ENCODE data around the gene DCUN1D4. TPM values are rescaled to one million over a fixed set of nuclear protein-coding genes. Genes with fewer than 3 reads are reported as not detected.

The DCUN1D4 gene
- total RNA-seq, 1 experiment from 2014 or later, result 34.3 TPM

DNA sequence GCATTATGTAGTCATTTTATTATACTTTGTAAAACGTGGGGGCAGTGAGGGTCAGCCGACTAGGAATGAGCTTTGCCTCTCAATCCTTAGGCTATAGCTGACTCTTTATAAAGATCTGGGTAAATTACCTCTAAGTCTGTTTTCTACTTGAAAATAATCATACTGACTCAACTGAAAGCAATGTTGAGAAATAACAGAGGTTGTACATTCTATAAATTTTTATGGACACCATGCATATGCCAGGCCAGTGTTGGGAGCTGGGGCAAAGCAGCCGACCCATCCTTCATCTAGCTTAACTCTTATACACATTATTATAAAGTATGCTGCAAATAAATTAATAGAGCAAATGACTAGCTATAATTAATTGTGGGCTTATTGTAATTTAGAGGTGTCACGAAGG is 2.2 kb upstream of the DCUN1D4 start:
- H3K4me1 Mint-ChIP-seq, result peaks cover 18% of the 10 kb centered on the region
- H3K9me3 Mint-ChIP-seq, result no peaks in the 10 kb centered on the region
- DNase-seq (ENCODE audit: low spot score), result no peak
- ATAC-seq, result no peak
- ChIA-PET POLR2A (interaction anchor here (0.6 kb wide), 1 partner anchor 13 kb away, joined by 3 read pairs; no protein-coding TSS in a partner anchor), CTCF (interaction anchor here (0.8 kb wide), 1 partner anchor 10 kb away, joined by 3 read pairs; no protein-coding TSS in a partner anchor)
- H3K36me3 Mint-ChIP-seq, result no peaks in the 10 kb centered on the region
- no peak overlapping the region for H3K4me3 Mint-ChIP-seq
- H3K27me3 Mint-ChIP-seq (ENCODE audit: low read depth), result peaks cover 41% of the 10 kb centered on the region
- TF ChIP-seq ZNF121 (CRISPR knock-in tag; IDR thresholded peaks at IDR 0.05), result no peak
- no peak for TF ChIP-seq IRF2 (CRISPR knock-in tag; IDR thresholded peaks at IDR 0.05; ENCODE audit: borderline replicate concordance, low read depth)
- TF ChIP-seq, protein P1, sequence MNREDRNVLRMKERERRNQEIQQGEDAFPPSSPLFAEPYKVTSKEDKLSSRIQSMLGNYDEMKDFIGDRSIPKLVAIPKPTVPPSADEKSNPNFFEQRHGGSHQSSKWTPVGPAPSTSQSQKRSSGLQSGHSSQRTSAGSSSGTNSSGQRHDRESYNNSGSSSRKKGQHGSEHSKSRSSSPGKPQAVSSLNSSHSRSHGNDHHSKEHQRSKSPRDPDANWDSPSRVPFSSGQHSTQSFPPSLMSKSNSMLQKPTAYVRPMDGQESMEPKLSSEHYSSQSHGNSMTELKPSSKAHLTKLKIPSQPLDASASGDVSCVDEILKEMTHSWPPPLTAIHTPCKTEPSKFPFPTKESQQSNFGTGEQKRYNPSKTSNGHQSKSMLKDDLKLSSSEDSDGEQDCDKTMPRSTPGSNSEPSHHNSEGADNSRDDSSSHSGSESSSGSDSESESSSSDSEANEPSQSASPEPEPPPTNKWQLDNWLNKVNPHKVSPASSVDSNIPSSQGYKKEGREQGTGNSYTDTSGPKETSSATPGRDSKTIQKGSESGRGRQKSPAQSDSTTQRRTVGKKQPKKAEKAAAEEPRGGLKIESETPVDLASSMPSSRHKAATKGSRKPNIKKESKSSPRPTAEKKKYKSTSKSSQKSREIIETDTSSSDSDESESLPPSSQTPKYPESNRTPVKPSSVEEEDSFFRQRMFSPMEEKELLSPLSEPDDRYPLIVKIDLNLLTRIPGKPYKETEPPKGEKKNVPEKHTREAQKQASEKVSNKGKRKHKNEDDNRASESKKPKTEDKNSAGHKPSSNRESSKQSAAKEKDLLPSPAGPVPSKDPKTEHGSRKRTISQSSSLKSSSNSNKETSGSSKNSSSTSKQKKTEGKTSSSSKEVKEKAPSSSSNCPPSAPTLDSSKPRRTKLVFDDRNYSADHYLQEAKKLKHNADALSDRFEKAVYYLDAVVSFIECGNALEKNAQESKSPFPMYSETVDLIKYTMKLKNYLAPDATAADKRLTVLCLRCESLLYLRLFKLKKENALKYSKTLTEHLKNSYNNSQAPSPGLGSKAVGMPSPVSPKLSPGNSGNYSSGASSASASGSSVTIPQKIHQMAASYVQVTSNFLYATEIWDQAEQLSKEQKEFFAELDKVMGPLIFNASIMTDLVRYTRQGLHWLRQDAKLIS (CRISPR knock-in tag; IDR thresholded peaks at IDR 0.05; ENCODE audit: borderline replicate concordance), result no peak
- TF ChIP-seq, protein P2, sequence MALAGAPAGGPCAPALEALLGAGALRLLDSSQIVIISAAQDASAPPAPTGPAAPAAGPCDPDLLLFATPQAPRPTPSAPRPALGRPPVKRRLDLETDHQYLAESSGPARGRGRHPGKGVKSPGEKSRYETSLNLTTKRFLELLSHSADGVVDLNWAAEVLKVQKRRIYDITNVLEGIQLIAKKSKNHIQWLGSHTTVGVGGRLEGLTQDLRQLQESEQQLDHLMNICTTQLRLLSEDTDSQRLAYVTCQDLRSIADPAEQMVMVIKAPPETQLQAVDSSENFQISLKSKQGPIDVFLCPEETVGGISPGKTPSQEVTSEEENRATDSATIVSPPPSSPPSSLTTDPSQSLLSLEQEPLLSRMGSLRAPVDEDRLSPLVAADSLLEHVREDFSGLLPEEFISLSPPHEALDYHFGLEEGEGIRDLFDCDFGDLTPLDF (CRISPR knock-in tag; IDR thresholded peaks at IDR 0.05), result no peak
- TF ChIP-seq NR2C2 (CRISPR knock-in tag; IDR thresholded peaks at IDR 0.05), result no peak
- TF ChIP-seq, protein P3, sequence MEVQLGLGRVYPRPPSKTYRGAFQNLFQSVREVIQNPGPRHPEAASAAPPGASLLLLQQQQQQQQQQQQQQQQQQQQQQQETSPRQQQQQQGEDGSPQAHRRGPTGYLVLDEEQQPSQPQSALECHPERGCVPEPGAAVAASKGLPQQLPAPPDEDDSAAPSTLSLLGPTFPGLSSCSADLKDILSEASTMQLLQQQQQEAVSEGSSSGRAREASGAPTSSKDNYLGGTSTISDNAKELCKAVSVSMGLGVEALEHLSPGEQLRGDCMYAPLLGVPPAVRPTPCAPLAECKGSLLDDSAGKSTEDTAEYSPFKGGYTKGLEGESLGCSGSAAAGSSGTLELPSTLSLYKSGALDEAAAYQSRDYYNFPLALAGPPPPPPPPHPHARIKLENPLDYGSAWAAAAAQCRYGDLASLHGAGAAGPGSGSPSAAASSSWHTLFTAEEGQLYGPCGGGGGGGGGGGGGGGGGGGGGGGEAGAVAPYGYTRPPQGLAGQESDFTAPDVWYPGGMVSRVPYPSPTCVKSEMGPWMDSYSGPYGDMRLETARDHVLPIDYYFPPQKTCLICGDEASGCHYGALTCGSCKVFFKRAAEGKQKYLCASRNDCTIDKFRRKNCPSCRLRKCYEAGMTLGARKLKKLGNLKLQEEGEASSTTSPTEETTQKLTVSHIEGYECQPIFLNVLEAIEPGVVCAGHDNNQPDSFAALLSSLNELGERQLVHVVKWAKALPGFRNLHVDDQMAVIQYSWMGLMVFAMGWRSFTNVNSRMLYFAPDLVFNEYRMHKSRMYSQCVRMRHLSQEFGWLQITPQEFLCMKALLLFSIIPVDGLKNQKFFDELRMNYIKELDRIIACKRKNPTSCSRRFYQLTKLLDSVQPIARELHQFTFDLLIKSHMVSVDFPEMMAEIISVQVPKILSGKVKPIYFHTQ (CRISPR knock-in tag; IDR thresholded peaks at IDR 0.05), result no peak
- TF ChIP-seq NR1H2 (CRISPR knock-in tag; IDR thresholded peaks at IDR 0.05), result no peak
- TF ChIP-seq RELA (CRISPR knock-in tag; IDR thresholded peaks at IDR 0.05; ENCODE audit: borderline replicate concordance), result no peak
- TF ChIP-seq FOXK1 (CRISPR knock-in tag; IDR thresholded peaks at IDR 0.05), result no peak
- TF ChIP-seq, protein P4, sequence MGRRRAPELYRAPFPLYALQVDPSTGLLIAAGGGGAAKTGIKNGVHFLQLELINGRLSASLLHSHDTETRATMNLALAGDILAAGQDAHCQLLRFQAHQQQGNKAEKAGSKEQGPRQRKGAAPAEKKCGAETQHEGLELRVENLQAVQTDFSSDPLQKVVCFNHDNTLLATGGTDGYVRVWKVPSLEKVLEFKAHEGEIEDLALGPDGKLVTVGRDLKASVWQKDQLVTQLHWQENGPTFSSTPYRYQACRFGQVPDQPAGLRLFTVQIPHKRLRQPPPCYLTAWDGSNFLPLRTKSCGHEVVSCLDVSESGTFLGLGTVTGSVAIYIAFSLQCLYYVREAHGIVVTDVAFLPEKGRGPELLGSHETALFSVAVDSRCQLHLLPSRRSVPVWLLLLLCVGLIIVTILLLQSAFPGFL (CRISPR knock-in tag; IDR thresholded peaks at IDR 0.05; ENCODE audit: borderline replicate concordance), result no peak
- no peak for TF ChIP-seq ZNF317 (CRISPR knock-in tag; IDR thresholded peaks at IDR 0.05; ENCODE audit: borderline replicate concordance, low read depth)
- TF ChIP-seq, protein P5, sequence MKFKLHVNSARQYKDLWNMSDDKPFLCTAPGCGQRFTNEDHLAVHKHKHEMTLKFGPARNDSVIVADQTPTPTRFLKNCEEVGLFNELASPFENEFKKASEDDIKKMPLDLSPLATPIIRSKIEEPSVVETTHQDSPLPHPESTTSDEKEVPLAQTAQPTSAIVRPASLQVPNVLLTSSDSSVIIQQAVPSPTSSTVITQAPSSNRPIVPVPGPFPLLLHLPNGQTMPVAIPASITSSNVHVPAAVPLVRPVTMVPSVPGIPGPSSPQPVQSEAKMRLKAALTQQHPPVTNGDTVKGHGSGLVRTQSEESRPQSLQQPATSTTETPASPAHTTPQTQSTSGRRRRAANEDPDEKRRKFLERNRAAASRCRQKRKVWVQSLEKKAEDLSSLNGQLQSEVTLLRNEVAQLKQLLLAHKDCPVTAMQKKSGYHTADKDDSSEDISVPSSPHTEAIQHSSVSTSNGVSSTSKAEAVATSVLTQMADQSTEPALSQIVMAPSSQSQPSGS (CRISPR knock-in tag; IDR thresholded peaks at IDR 0.05; ENCODE audit: borderline replicate concordance, low read depth), result no peak
- TF ChIP-seq, protein P6, sequence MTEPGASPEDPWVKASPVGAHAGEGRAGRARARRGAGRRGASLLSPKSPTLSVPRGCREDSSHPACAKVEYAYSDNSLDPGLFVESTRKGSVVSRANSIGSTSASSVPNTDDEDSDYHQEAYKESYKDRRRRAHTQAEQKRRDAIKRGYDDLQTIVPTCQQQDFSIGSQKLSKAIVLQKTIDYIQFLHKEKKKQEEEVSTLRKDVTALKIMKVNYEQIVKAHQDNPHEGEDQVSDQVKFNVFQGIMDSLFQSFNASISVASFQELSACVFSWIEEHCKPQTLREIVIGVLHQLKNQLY (CRISPR knock-in tag; IDR thresholded peaks at IDR 0.05), result no peak
- TF ChIP-seq ZBTB21 (CRISPR knock-in tag; IDR thresholded peaks at IDR 0.05; ENCODE audit: borderline replicate concordance), result no peak
- no peak overlapping the region for H3K27ac Mint-ChIP-seq

All from WTC11 (cell line).